ENCODE measurements around the gene DIP2C.
"Not testable (repeated sequence)": the region's sequence is repeated elsewhere in the genome, so short reads cannot be mapped to it uniquely, and the experiment has no call there.

DIP2C gene

DNA sequence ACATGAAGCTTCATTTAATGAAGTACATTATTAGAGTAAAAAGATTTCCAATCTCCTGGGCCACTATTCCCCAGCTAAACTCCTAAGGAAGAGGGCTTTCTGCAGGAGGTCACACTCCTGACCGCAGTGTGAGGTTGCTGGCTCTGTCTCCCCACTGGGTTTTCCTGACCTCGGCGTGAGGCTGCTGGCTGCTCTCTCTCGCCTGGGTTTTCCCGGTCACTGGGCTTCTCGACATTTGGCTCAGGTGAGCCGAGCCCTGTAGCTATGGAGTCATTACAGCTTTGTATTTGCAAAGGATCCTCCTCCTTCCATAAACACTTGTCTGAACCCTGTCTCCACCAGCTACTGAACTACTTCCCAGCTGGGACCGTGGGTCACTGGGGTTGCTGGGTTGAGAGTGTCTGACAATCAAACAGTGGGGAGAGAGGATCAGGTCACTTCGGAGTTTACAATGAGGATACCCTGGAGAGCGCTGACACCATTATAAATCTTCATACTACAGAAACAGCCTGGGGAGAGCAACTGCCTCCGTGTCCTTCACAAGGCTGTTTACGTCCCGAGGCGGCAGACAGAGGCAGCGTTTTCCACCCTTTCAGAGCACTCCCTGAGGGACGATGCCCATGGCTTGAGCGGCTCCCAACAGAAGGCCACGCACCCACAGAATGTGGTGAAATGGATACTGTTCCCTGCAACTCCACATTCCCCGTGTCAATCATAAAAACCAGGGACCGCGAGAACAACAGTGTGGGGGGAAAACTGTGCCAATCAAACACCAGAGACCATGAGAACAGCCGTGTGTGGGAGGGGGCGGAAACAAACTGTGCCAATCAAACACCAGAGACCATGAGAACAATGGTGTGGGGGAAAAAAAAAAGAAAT lies 328.0 kb downstream of the DIP2C start:
- DNase-seq, result no peak

DNA sequence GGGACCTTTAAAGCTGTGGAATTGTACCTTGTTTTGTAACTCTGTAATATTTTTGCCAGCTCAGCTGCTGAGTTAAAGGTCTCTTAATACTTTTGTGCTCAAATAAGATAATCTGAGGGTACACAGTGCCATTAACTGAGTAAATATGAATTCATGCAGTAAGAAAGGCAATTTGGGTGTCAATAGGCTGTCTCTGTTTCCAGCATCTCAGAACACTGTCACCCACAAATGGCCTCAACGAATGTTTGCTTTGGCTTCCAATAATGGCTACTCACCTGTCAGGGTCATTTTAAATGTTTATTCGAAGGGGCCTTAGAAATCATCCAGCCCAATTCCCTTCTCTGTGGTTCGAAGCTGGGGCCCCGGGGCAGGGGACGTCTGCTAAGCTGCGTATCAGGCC lies 328.8 kb downstream of the DIP2C start:
- no peak for DNase-seq

DNA sequence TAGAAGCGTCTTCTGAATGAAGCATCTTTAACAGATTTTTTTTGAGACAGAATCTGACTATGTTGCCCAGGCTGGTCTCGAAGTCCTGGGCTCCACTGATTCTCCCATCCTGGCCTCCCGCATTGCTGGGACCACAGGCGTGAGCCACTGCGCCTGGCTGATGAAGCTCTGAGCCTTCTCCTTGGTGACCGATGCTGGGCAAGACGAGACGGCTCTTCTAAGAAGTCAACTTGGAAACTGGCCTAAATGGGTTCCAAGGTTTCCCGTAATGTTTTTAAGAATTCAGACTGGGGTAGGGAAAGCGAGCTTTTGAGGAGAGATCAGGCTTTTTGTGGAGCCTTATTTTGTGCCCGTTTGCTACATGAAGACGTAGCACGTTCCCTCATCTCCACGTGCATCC lies 329.7 kb downstream of the DIP2C start:
- DNase-seq, result no peak

DNA sequence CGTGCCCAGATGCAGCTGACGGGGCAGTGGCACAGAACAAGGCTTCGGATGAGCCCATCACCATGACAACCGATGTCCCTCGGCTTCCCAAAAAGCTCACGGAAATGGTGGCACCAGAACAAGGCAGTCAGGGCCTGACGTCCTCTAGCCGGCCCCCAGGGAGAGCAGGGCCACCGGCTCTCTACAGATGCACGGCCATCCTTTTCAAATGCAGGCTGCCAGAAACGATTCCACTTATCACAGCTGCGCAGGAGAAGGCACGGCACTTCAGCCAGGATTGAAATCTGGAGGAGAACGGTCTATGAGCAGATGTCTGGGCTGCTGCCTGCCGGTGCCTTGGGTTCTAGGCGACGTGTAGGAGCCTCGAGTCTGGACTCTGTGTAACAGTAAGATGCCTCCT lies 330.4 kb downstream of the DIP2C start:
- DNase-seq, result no peak

DNA sequence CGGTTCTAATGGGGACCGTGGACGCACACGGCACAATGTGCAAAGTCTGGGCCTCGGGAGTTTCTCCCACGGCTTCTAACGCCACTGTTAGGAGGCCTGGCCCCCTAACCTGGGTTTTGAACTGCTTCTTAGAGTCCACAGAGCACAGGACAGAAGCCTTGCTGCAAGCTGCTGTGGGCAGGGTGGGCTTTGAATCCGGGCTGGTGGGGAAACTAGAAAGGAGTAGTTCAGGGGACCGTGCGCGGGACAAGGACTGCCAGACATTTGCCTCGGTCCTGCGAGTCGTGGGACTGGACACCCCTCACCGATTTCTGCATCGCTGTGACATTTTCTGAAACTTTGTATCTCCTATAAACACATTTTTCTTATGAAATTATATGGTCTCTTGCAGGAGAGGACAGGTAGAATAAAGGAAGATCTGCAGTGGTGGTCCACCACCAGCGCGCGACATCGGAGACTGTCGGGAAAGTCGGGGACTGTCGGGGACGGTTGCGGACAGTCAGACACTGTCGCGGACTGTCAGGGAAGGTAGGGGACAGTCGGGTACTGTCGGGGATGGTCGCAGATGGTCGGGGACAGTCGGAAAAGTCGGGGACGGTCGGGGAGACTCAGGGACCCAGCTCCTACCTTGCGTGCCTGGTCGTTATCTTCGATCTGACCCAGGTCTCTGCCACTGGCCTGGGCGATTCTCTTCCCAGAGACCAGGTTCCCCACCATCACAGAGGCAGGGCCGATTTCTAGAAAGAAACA lies 332.1 kb downstream of the DIP2C start:
- no peak for DNase-seq

DNA sequence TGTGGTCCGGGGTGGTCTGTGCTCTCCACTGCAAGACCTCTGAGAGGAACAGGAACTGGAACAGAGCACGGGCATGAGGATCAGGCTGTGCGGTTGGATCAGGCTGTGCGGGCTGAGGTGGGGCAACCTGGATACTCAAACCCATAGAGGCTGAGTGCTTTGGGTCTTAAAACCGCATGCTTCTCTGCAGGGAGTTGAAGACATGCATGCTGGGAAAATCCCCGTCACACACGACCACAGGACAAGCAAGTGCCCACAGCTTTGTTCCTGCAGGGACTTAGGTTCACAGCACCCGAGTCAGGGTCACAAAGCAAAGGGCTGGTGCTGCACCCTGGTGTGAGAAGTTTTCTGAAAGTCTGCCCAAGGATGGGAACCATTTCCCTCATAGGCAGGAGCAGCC lies 333.0 kb downstream of the DIP2C start:
- DNase-seq, result no peak

DNA sequence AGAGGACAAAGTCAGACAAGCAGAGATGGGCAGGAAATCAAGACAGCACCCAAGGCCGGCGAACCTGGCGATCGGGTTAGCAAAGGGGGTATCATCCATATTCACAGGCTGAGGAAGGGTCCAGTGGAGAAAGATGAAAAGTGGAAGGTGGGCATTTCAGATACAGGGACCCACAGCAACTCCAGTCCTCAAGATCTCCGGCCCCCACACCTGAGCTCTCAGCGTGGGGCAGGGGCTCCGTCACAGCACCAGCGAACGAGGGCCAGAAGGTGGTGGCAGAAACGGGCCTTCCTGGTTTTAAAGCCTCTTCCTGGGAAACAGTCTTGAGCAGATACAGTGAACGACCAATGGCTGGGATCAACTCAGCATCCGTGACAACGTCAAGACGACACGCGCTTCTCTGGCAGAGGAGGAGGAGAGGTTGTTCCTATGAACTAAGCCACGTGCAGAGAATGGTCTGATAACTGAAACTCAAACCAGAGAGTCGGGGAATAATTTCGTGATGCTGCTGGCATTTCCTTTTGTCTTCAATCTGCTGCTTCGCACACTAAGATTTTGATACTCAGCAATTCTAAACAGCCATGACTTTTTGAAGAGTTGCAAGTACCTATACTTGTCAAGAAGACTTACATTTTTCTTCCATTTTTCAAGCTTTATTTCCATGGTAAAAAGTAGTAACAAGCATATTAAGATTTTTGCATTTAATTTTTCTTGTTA lies 334.4 kb downstream of the DIP2C start:
- no peak for DNase-seq

DNA sequence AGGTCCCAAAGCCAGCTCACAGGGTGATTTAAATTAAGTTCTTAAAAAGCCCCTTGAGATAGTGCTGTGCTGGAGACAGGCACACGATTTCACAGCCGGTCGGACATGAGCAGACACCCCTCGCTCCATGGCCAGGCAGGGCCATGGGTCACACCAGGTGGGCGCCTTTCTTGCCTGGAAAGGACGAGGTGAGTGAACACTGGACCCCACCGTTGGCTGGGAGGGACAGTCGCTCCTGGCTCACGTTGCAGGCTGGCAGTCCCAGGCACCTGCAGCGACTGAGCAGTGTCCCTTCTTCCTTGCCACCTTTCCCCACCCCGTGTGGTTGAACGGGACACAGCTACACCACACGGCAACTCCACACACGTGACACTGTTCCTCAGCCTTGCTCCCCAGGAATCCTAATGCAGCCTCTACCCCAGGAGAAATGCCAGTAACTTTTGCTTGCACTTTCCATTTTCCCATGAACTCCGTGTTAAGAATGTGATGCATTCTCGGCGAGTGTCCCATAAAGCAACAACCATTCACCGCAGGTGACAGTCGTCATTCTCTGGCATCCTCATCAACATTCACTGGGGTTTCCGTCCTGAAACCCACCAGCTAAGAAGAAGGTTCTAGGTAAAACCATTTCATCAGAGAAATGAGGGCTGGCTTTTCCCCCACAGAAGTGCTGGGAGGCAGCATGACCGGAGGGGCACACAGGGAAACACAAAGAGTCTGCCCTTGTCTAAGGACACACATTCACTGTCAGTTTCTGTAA lies 336.8 kb downstream of the DIP2C start:
- DNase-seq, result no peak

DNA sequence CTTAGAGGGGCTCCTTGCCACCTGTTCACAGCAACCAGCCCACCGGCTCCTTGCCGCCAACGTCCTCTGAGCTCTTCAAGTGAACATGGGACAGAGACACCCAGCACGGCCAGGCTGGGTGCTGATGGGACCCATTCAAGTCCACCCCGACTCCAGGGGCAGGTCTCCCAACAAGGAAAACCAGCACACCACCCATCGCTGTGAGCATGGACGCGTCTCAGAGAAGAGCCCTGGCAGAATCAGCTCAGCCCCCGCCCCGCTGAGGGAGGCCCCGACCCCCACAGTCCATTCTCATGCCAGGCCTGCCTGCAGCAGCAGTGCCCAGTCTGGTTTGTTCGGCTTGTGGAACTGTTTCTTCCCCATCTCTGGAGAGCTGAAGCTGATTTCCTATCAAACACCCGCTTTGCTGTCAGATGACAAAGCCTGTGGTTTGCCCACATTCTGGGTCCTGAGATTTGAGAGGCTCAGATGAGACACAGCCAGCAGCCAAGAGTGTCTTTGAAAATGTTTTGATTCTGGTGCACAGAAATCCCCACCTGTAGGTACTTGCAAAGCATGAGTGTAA lies 337.6 kb downstream of the DIP2C start:
- DNase-seq, result no peak

DNA sequence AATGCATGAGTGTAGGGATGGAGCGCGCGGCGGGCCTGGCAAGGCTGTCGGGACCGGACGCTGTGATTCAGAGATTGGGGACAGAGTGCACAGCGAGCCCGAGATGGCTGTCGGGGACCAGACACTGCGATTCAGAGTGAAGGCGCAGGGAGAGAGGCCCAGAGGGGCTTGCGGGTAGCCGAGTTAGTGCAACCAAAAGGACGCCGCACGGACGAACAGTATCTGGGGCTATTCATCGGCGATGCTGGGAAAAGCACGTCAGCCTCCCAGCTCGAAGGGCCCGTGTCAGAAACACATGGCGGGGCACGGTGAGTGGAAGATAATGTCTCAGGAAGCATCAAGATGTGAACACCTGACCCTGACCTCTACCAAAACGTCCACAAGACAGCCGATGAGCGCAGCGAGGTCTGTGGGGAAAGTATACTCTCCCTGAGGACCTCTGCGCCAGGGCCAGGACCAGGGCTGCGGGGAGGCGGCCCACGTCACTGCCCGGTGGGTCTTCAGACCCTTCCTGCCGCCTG lies 338.4 kb downstream of the DIP2C start:
- DNase-seq, result no peak

DNA sequence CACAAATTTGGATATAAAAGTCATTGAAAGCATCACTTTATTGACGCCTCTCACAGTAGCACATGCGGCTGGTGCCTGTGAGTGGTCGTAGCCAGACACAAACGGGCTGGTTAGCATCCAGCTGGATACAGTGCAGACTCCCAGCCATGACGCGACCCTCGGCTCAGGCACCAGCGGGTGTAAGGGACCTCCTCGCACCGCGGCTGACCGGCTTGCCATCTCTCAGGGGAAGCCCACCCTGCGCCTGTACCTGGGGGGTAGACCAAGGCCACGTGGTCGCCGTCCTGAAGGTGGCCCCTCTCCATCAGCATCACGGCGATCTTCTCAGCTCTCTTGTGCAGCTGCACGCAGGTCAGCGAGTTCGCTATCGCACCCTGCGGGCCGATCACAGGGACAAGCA lies 340.4 kb downstream of the DIP2C start:
- DNase-seq, result no peak

DNA sequence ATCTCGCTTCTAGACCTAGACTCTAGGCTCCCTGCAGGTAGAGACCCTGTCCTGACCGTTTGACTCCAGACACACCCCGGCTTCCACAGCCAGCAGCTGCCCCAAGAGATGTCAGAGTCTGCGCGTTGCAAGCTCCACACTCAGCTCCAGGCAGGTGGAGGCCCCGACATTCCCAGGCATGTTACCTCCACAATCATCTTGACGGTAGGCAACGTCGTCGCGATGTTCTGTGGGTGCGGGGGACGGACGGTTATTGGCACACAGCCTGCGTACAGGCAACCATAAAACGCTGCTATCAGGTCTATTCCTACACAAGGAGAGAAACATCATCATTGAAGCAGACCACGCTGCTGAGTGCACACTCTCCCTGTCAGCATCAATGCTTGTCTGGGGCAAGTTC lies 341.0 kb downstream of the DIP2C start:
- DNase-seq, result no peak

DNA sequence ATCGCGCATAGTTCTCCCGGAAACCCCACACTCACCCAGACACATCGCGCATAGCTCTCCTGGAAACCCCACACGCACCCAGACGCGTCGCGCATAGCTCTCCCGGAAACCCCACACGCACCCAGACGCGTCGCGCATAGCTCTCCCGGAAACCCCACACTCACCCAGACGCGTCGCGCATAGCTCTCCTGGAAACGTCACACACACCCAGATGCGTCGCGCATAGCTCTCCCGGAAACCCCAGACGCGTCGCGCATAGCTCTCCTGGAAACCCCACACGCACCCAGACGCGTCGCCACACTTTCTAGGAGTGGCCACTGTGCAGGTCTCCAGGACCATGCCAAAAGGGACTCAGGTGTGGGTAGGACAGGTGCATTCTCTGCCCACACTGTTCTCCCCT lies 341.7 kb downstream of the DIP2C start:
- DNase-seq, result not testable (repeated sequence)

DNA sequence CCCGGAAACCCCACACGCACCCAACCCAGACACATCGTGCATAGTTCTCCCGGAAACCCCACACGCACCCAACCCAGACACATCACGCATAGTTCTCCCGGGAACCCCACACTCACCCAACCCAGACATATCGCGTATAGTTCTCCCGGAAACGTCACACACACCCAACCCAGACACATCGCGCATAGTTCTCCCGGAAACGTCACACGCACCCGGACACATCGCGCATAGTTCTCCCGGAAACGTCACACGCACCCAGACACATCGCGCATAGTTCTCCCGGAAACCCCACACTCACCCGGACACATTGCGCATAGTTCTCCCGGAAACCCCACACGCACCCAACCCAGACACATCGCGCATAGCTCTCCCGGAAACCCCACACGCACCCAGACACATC lies 342.3 kb downstream of the DIP2C start:
- DNase-seq, result not testable (repeated sequence)

DNA sequence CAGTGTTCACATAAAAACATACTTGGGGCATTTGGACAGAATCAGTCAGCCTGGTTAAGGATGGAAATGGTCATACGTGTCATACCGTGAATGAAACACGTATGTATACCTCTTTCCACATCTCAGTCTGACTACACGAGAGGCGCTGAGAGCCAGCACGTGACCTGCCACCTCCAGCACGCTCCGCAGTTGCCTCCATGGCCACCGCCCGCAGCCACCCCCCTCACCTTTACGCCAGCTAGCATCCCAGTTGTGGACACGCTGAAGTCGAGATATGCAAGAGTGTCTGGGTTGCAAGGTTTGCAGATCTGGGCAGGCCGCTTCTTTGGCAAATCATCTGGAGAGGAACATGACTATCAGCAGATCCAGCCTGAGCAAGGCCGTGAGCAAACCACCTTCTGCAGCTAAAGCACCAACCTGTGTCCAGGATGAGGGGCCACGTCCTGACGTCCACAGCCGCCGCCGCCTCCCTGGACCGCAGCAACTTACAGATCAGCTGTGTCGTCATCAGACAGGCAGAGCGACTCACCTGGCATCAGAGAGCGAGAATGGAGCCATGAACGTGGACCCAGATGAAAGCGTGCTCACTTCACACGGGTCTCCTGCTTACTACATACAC lies 344.8 kb downstream of the DIP2C start:
- no peak for DNase-seq

DNA sequence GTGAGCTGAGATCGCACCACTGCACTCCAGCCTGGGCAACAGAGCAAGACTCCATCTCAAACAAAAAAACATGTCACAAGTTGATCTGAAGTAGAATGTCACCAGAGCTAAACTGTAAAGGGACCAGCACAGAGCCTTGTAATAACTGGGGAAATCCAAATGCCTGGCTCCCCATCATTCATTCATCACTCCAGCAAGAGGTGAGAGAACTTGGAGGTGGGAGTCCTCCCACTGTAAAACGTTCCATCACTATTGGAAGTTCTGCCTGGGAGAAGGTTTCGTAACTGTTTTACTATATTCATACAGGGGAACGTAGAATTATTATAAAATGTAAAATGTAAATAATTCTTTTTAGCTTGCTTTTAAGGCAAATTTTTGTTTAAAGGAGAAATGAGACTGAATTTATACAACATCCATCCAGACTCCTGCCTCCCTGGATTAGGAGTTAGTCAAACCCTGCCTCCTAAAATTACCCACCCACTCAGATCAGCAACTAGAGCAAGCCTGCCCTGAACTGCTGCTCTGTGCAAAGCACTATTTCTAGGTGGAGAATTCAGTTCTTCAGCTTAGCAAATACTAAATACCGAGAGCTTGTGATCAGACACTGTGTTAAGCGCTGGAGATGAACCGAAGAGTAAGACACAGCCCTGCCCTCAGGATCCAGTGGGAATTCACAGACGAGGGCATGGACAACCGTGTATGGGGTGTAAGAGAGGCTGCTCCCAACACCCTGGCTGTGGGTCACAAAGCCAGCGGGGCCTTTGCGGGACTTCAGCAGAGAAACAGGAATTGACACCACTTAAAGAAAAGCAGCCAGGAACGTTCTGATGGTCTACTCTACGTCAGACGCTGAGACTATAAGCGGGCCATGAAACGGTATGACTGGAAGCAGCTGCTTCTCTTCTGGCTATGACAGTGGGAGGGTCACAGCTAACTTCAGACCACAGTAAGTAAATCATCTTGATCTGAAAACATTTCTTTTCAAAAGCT lies 345.9 kb downstream of the DIP2C start:
- no peak for DNase-seq

DNA sequence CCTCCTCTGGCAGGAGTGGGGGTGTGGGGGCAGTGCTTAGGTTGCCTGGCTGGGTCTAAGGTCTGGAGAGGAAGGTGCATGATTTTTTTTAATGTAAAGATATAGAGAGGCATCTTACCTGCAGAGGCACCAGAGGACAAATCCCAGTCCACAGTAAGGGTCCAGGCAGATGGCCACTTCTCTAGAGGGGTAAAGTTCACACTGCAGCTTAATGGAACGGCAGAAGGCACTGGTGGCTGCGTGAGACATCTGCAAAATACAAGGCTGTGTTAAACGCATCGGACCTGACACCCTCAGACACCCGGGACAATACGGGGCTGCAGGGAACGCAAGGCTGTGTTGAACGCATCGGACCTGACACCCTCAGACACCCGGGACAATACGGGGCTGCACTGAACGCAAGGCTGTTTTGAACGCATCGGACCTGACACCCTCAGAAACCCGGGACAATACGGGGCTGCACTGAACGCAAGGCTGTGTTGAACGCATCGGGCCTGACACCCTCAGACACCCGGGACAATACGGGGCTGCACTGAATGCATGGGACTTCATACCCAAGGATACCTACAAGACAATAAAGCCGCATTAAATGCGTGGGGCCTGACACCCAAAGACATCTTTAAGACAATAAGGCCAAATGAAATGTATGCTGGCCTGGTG lies 348.3 kb downstream of the DIP2C start:
- no peak for DNase-seq

DNA sequence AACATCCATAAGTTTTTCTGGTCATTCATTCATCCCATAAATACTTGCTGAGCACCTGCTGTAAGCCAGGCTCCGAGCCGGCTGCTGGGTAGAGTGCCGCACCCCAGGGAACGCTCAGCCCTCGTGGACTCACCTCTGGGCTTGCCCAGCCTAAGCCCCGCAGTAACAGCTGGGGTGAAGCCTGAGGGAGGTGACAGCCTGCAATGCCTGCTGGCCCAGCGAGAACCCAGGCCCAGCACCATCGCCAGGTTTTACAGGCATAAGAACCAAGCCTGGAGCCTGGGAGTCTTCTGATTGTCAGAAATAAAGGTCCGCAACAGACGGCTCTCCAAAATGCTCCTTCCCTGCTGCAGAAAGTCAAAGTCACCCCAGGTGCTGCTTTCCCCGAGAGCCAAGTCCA lies 348.8 kb downstream of the DIP2C start:
- DNase-seq, result no peak

DNA sequence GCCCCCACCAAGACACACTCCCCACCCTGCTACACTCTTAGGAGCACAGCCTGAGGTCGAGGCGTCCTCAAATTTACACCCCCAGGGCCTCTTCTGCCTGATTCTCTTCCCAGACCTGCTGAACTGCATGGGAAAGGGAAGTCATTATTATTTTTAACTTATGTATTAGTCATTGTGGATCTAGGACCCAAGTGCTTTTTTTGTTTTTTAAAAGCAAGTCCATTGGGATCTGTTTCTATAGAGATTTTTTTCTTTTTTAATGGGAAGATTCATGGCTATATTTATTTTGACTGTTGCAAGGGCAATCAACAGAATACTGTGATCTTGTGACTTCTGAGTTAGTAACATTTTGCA lies 350.5 kb downstream of the DIP2C start:
- DNase-seq, result no peak

Measured in fibroblast of skin of right quadriceps (primary cell).